Keratinocyte (primary cell): Measurements from ENCODE around the gene CHST10. TPM values are rescaled to one million over a fixed set of nuclear protein-coding genes. Genes with fewer than 3 reads are reported as not detected.
"Not testable (repeated sequence)": the region's sequence is repeated elsewhere in the genome, so short reads cannot be mapped to it uniquely, and the experiment has no call there.

Experiments
- DNase-seq: peaks from one replicate; pipeline ENCODE4 v3.0.0-alpha.2; 2011; ENCODE audit warnings: low read depth, missing footprints, low spot score
- FAIRE-seq: peaks from 2 replicates; lab custom pipeline; 2011; peaks lifted over from hg19 to GRCh38; lab: Jason Lieb, UNC
- H2AFZ ChIP-seq: 2 replicates; pipeline ENCODE4 v1.6.0; 2012; ENCODE audit warnings: low read length, control low read depth, inconsistent platforms; ENCODE audit not compliant: control insufficient read depth
- H3K27ac ChIP-seq: 2 replicates; pipeline ENCODE4 v1.5.1; 2011; ENCODE audit warnings: low read length; ENCODE audit not compliant: control insufficient read depth, insufficient read depth
- H3K27me3 ChIP-seq: 3 replicates; pipeline ENCODE4 v1.6.0; 2011; ENCODE audit warnings: low read length; ENCODE audit not compliant: control insufficient read depth, insufficient read depth; ENCODE audit errors: extremely low read depth
- H3K36me3 ChIP-seq, 2 experiments: 2 replicates in 1 of 2; 3 replicates in 1 of 2; pipeline ENCODE4 v1.5.1; 2011; ENCODE audit warnings: low read length in 2 of 2, mild to moderate bottlenecking in 1 of 2; ENCODE audit not compliant: control insufficient read depth in 2 of 2, insufficient read depth in 2 of 2; ENCODE audit errors: extremely low read depth in 1 of 2
- H3K4me1 ChIP-seq: 3 replicates; pipeline ENCODE4 v1.5.1; 2011; ENCODE audit warnings: low read length; ENCODE audit not compliant: control insufficient read depth, insufficient read depth; ENCODE audit errors: extremely low read depth
- H3K4me2 ChIP-seq: 3 replicates; pipeline ENCODE4 v1.6.0; 2011; ENCODE audit warnings: low read depth, low read length; ENCODE audit not compliant: control insufficient read depth, insufficient read depth; ENCODE audit errors: extremely low read depth
- H3K4me3 ChIP-seq, 3 experiments: fragments of 200-600 bp in 1 of 3; sonication (generic) in 1 of 3; 2 replicates in 2 of 3; 3 replicates in 1 of 3; pipeline ENCODE4 v1.5.1; 2011 to 2016; ENCODE audit warnings: low read length in 3 of 3, mild to moderate bottlenecking in 3 of 3, control low read depth in 2 of 3, inconsistent platforms in 1 of 3, low read depth in 1 of 3, mixed read lengths in 1 of 3, mixed run types in 1 of 3, moderate library complexity in 1 of 3; ENCODE audit not compliant: control insufficient read depth in 2 of 3, insufficient read depth in 2 of 3; ENCODE audit errors: extremely low read depth in 1 of 3
- H3K79me2 ChIP-seq: 2 replicates; pipeline ENCODE4 v1.6.0; 2012; ENCODE audit warnings: low read length; ENCODE audit not compliant: control insufficient read depth, insufficient read depth
- H3K9ac ChIP-seq: 3 replicates; pipeline ENCODE4 v1.6.0; 2011; ENCODE audit warnings: low read length; ENCODE audit not compliant: control insufficient read depth, insufficient read depth; ENCODE audit errors: extremely low read depth
- H3K9me1 ChIP-seq: 3 replicates; pipeline ENCODE4 v1.6.0; 2011; ENCODE audit warnings: low read length; ENCODE audit not compliant: control insufficient read depth, insufficient read depth; ENCODE audit errors: extremely low read depth
- H3K9me3 ChIP-seq: 2 replicates; pipeline ENCODE4 v1.5.1; 2012; ENCODE audit warnings: low read depth, low read length; ENCODE audit not compliant: control insufficient read depth
- H4K20me1 ChIP-seq: 3 replicates; pipeline ENCODE4 v1.6.0; 2011; ENCODE audit warnings: low read length; ENCODE audit not compliant: control insufficient read depth, insufficient read depth; ENCODE audit errors: extremely low read depth
- EZH2 ChIP-seq: IDR thresholded peaks from one replicate; pipeline ENCODE4 v1.6.1; 2012; ENCODE audit warnings: inconsistent platforms, mild to moderate bottlenecking, low read length, moderate library complexity
- dilution Hi-C: fragments of 300-500 bp; cut with MboI; formaldehyde crosslinking; loops from one replicate; pipeline ENCODE4 v1.7.0; 2020; ENCODE audit warnings: low sequenced_read_pairs; ENCODE audit not compliant: extremely low pct_ligation_motif_present
- polyA plus RNA-seq, 5 experiments: library from polyadenylated mRNA; depleted of rRNA in 3 of 5; stranded (reverse) in 3 of 5; stranded (forward) in 1 of 5; unstranded in 1 of 5; fragments of >200 nt; gene quantifications; 1 replicate in 1 of 5; 2 replicates in 3 of 5; 3 replicates in 1 of 5; pipeline versions ENCODE4 v1.2.1 to v1.2.3, GENCODE V29; 2011 to 2012; ENCODE audit warnings: missing spikeins in 2 of 5, low read depth in 1 of 5, low replicate concordance in 1 of 5
- TF ChIP-seq, protein P1 (sequence below), 3 experiments: IDR thresholded peaks in 1 of 3; conservative IDR thresholded peaks in 1 of 3; optimal IDR thresholded peaks in 1 of 3; 2 replicates in 2 of 3; 3 replicates in 1 of 3; pipeline versions ENCODE3 to v1.5.1; 2011; ENCODE audit warnings: low read length in 3 of 3, mild to moderate bottlenecking in 3 of 3, moderate library complexity in 2 of 3, control low read depth in 1 of 3, inconsistent platforms in 1 of 3; ENCODE audit not compliant: insufficient read depth in 2 of 3; ENCODE audit errors: extremely low read depth in 1 of 3

The CHST10 gene
- polyA plus RNA-seq, 1 donor (not counting 4 experiments of a cell fraction or from before 2014, with no cell fraction given): 1.6 TPM

DNA sequence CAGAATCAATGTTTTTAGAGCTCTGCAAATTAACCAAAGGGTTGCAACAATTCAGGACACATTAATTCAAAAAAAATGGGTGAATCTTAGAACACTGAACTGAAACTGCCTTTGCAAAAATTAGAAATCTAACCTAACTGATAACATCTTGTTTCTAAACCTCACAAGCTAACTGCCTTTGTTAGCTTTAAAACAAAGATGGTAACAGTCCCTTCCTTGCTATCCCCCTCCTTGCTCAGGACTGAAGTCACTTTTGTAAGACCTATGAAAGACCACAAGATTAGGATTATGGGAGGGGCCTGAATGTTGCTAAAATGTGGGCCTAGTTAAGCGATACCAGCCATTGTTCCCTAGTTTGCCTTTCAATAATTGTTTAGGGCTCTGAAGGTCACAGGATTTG is 50.3 kb downstream of the CHST10 start:
- no peak overlapping the region for H3K4me2 ChIP-seq
- FAIRE-seq: no peak
- dilution Hi-C loops: no loop called here

DNA sequence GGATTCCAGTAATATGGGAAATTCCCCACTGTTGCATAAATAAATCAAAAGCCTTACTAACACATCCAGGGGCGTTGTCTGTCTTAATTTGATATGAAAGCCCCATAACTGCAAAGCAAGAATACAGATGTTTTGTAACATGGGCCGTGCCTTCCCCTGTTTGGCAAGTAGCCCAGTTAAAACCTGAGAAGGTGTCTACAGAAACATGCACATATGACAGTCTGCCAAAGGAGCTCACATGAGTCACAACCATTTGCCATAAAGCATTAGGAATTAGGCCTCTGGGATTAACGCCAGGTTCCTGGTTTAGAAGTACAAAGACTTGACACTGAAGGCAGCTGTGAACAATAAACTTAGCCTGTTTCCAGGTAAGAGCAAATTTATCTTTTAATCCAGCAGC is 52.0 kb downstream of the CHST10 start:
- peak; percentile 81 for FAIRE-seq
- H3K9ac ChIP-seq: no peak overlapping the region
- no peaks in the 10 kb centered on the region for H3K79me2 ChIP-seq
- no peaks in the 10 kb centered on the region for H4K20me1 ChIP-seq
- H3K9me3 ChIP-seq: no peaks in the 10 kb centered on the region
- no peak overlapping the region for H3K4me3 ChIP-seq
- TF ChIP-seq, protein P1, sequence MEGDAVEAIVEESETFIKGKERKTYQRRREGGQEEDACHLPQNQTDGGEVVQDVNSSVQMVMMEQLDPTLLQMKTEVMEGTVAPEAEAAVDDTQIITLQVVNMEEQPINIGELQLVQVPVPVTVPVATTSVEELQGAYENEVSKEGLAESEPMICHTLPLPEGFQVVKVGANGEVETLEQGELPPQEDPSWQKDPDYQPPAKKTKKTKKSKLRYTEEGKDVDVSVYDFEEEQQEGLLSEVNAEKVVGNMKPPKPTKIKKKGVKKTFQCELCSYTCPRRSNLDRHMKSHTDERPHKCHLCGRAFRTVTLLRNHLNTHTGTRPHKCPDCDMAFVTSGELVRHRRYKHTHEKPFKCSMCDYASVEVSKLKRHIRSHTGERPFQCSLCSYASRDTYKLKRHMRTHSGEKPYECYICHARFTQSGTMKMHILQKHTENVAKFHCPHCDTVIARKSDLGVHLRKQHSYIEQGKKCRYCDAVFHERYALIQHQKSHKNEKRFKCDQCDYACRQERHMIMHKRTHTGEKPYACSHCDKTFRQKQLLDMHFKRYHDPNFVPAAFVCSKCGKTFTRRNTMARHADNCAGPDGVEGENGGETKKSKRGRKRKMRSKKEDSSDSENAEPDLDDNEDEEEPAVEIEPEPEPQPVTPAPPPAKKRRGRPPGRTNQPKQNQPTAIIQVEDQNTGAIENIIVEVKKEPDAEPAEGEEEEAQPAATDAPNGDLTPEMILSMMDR (optimal IDR thresholded peaks at IDR 0.05 in 1 of 3, IDR thresholded peaks at IDR 0.05 in 1 of 3, conservative IDR thresholded peaks at IDR 0.05 in 1 of 3; ENCODE audit: extremely low read depth in 1 of 3, insufficient read depth in 2 of 3, low read length in 3 of 3): no peak
- TF ChIP-seq EZH2: no peak
- H3K27me3 ChIP-seq: peaks cover 5% of the 10 kb centered on the region
- H2AFZ ChIP-seq: no peak overlapping the region
- H3K9me1 ChIP-seq: no peaks in the 10 kb centered on the region
- H3K27ac ChIP-seq: no peak overlapping the region
- H3K4me1 ChIP-seq: peaks cover 9% of the 10 kb centered on the region
- dilution Hi-C loops: no loop called here
- DNase-seq: peak; percentile 63
- H3K36me3 ChIP-seq: no peaks in the 10 kb centered on the region
- no peak overlapping the region for H3K4me2 ChIP-seq

More for the DNA sequence above, 50.3 kb downstream of the CHST10 start:
- Histone ChIP-seq H3K4me1 (peaks cover 9% of the 10 kb centered on the region), H3K9ac (no peak overlapping the region), H3K79me2 (no peaks in the 10 kb centered on the region), H3K9me1 (no peaks in the 10 kb centered on the region), H4K20me1 (no peaks in the 10 kb centered on the region), H3K27ac (no peak overlapping the region), H3K27me3 (peaks cover 5% of the 10 kb centered on the region), H3K36me3 (no peaks in the 10 kb centered on the region), H3K4me3 (no peak overlapping the region), H3K9me3 (no peaks in the 10 kb centered on the region), H2AFZ (no peak overlapping the region)
- DNase-seq: no peak
- no peak for TF ChIP-seq EZH2

DNA sequence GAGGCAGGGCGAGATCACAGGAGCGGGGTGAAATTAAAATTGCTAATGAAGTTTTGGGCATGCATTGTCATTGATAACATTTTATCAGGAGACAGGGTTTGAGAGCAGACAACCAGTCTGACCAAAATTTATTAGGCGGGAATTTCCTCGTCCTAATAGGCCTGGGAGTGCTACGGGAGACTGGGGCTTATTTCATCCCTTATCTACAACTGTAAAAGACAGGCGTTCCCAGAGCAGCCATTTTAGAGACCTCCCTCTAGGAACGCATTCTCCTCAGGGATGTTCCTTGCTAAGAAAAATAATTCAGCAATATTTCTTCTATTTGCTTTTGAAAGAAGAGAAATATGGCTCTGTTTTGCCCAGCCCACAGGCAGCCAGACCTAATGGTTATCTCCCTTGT is 55.2 kb downstream of the CHST10 start:
- FAIRE-seq, H3K4me3 ChIP-seq, H2AFZ ChIP-seq, H3K27ac ChIP-seq, DNase-seq, H3K4me2 ChIP-seq, H3K36me3 ChIP-seq, dilution Hi-C loops, H3K9me3 ChIP-seq, H4K20me1 ChIP-seq, H3K9ac ChIP-seq, H3K4me1 ChIP-seq, H3K27me3 ChIP-seq, H3K9me1 ChIP-seq, H3K79me2 ChIP-seq: not testable (repeated sequence)
